ENCODE data around the gene SMCP. TPM values are rescaled to one million over a fixed set of nuclear protein-coding genes. Genes with fewer than 3 reads are reported as not detected.

The SMCP gene
- polyA plus RNA-seq, 2 of the 4 experiments (the other 2 are of a cell fraction), result not detected

DNA sequence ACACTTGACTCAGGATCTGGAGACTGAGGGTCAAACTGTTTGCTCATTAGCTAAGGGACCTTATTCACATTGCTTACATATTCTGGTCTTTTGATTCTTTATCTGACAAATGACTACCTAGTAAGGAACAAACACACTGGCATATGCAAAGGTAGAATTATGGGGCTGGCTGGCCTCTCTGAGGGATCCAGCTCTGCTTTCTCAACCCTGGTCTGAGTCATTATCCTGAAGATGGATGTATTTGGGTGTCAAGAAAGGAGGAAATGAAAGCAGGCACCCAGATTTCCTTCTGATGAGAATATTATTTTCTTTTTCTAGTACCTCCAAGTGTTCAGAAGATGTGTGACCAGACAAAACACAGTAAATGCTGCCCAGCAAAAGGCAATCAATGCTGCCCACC, 6.0 kb downstream of the SMCP start (continued):
- TF ChIP-seq ZC3H11A (IDR thresholded peaks at IDR 0.05), result no peak
- TF ChIP-seq NPAS2 (CRISPR knock-in tag; IDR thresholded peaks at IDR 0.05; ENCODE audit: borderline replicate concordance), result no peak
- TF ChIP-seq CHD2 (IDR thresholded peaks at IDR 0.05; ENCODE audit: low read length, partially characterized antibody), result no peak
- TF ChIP-seq RARB (CRISPR knock-in tag; IDR thresholded peaks at IDR 0.05), result no peak

GRCh38 chr1:152884506-152884905, 6.4 kb downstream of the SMCP start:
- WGBS (ENCODE audit: missing lambda C conversion rate), result 67% methylated on average over 1 of the region's 1 CpG
- no peak for DNase-seq (ENCODE audit: low read depth in 1 of 2, low spot score in 1 of 2)
- CTCF ChIA-PET, result interaction anchor here (0.6 to 1.6 kb wide), 2 partner anchors 9 to 231 kb away, joined by 3 to 4 read pairs; no protein-coding TSS in a partner anchor
- TF ChIP-seq RARB (CRISPR knock-in tag; IDR thresholded peaks at IDR 0.05) (no peak), RAD21 (conservative IDR thresholded peaks at IDR 0.05 in 1 of 2, IDR thresholded peaks at IDR 0.05 in 1 of 2) (no peak), HDAC2 (IDR thresholded peaks at IDR 0.05) (no peak), MYC (IDR thresholded peaks at IDR 0.05; ENCODE audit: borderline replicate concordance, low read length) (no peak)
- Histone ChIP-seq H3K9me3 (no peaks in the 10 kb centered on the region), H3K4me2 (no peak overlapping the region), H3K27ac (no peak overlapping the region), H3K4me1 (no peaks in the 10 kb centered on the region), H3K4me3 (no peak overlapping the region)
- FAIRE-seq, result no peak
- no peak for ATAC-seq
- POLR2A ChIA-PET, result no interaction called here

DNA sequence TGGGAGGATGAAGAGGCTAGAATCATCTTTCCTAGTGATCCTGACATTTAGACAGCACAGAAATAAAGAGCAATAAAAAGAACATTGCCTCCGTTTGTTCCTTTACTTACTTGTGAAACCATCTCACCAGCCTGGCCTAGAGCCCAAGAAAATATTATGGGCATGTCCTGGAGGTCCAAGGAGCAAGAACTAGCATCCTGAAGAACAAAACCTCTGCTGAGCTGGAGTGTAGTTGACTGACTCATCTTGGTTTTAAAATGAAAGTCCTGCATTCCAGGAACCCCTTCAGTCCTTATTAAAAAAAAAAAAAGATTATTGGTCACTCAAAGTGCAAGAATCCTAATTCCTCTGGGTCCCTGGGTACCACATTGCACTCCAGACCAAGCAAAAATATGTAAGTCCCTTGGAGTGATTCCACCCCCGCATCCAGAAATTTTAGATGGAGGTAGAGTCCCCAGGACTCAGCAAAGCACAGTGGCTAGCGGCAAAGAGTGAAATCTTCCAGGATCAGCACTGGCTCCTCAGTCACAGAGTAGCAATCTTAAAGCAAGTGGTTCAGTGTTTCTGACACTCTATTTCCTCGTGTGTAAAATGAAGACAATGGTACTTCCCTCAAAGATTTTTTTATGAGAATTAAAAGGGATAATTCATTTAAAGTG, 7.0 kb downstream of the SMCP start:
- no peak for TF ChIP-seq NPAS2 (CRISPR knock-in tag; IDR thresholded peaks at IDR 0.05; ENCODE audit: borderline replicate concordance)
- TF ChIP-seq CBX2 (IDR thresholded peaks at IDR 0.05; ENCODE audit: borderline replicate concordance, low read depth), result no peak
- no peak for TF ChIP-seq HEYL (CRISPR knock-in tag; IDR thresholded peaks at IDR 0.05)
- TF ChIP-seq EHMT2 (IDR thresholded peaks at IDR 0.05; ENCODE audit: low read depth), result no peak
- TF ChIP-seq RARB (CRISPR knock-in tag; IDR thresholded peaks at IDR 0.05), result no peak
- no peak for TF ChIP-seq RAD21 (conservative IDR thresholded peaks at IDR 0.05 in 1 of 2, IDR thresholded peaks at IDR 0.05 in 1 of 2)
- TF ChIP-seq CBX8 (IDR thresholded peaks at IDR 0.05), result no peak
- TF ChIP-seq ZNF302 (CRISPR knock-in tag; IDR thresholded peaks at IDR 0.05), result no peak
- TF ChIP-seq MYC (IDR thresholded peaks at IDR 0.05; ENCODE audit: borderline replicate concordance, low read length), result no peak
- H3K4me1 ChIP-seq, result no peaks in the 10 kb centered on the region
- WGBS (ENCODE audit: missing lambda C conversion rate), result 22% methylated on average over 4 of the region's 4 CpGs
- H3K9me3 ChIP-seq, result no peaks in the 10 kb centered on the region
- H3K4me3 ChIP-seq, result no peak overlapping the region
- DNase-seq (ENCODE audit: low read depth in 1 of 2, low spot score in 1 of 2) (no peak), FAIRE-seq (no peak), ATAC-seq (no peak)
- POLR2A ChIA-PET, result no interaction called here
- H3K4me2 ChIP-seq, result no peak overlapping the region
- no peak overlapping the region for H3K27ac ChIP-seq
- CTCF ChIA-PET, result interaction anchor here (0.6 to 1.6 kb wide), 2 partner anchors 9 to 231 kb away, joined by 3 to 4 read pairs; no protein-coding TSS in a partner anchor

DNA sequence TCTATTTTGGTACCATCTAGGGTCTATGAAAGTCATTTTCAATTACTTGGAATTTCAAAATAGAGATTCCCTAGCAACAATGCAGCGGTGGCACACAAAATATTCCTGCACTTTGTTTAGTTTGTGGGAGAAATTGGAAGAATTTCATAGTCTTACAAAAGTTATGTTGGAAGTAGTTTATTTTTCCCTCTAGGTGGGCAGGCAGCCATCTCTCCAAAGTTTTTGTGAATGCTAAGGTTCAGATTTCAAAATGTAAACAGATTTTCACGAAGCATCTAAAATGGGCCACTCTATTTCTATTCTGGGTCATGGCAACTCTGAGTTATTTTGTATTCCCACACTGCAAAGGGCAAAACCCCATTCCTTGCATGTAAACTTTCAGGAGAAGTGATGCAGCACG, 8.0 kb downstream of the SMCP start:
- TF ChIP-seq SMC3 (IDR thresholded peaks at IDR 0.05) (no peak), ZSCAN20 (CRISPR knock-in tag; IDR thresholded peaks at IDR 0.05) (no peak), E2F6 (IDR thresholded peaks at IDR 0.05; ENCODE audit: borderline replicate concordance, low read depth) (no peak), MAZ (IDR thresholded peaks at IDR 0.05; ENCODE audit: borderline replicate concordance, low read depth, low read length) (no peak), ESRRA (IDR thresholded peaks at IDR 0.05; ENCODE audit: borderline replicate concordance, low read length) (no peak), MAFK (IDR thresholded peaks at IDR 0.05; ENCODE audit: partially characterized antibody) (no peak), NFE2L2 (conservative IDR thresholded peaks at IDR 0.05; ENCODE audit: low read length) (no peak), MYC (IDR thresholded peaks at IDR 0.05; ENCODE audit: borderline replicate concordance, low read length) (no peak), CHD4 (IDR thresholded peaks at IDR 0.05; ENCODE audit: borderline replicate concordance) (no peak), ZNF302 (CRISPR knock-in tag; IDR thresholded peaks at IDR 0.05) (no peak), ZC3H11A (IDR thresholded peaks at IDR 0.05) (no peak), RNF2 (IDR thresholded peaks at IDR 0.05; ENCODE audit: borderline replicate concordance, low read depth) (no peak), JUNB (IDR thresholded peaks at IDR 0.05) (no peak), EHMT2 (IDR thresholded peaks at IDR 0.05; ENCODE audit: low read depth) (no peak), FOSL2 (IDR thresholded peaks at IDR 0.05) (no peak), FOSL2 (CRISPR knock-in tag; IDR thresholded peaks at IDR 0.05) (no peak), ZFP36 (IDR thresholded peaks at IDR 0.05; ENCODE audit: borderline replicate concordance, partially characterized antibody) (no peak)
- TF ChIP-seq, protein P1, sequence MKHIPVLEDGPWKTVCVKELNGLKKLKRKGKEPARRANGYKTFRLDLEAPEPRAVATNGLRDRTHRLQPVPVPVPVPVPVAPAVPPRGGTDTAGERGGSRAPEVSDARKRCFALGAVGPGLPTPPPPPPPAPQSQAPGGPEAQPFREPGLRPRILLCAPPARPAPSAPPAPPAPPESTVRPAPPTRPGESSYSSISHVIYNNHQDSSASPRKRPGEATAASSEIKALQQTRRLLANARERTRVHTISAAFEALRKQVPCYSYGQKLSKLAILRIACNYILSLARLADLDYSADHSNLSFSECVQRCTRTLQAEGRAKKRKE (CRISPR knock-in tag; IDR thresholded peaks at IDR 0.05; ENCODE audit: low read depth), result no peak
- TF ChIP-seq, protein P2, sequence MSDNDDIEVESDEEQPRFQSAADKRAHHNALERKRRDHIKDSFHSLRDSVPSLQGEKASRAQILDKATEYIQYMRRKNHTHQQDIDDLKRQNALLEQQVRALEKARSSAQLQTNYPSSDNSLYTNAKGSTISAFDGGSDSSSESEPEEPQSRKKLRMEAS (IDR thresholded peaks at IDR 0.05), result no peak
- ATAC-seq (no peak), FAIRE-seq (no peak), DNase-seq (ENCODE audit: low read depth in 1 of 2, low spot score in 1 of 2) (no peak)
- POLR2A ChIA-PET, result no interaction called here
- no peak overlapping the region for H3K4me2 ChIP-seq
- H3K4me3 ChIP-seq, result no peak overlapping the region
- H3K9me3 ChIP-seq, result no peaks in the 10 kb centered on the region
- 3% methylated on average over 3 of the region's 3 CpGs for WGBS (ENCODE audit: missing lambda C conversion rate)
- H3K27ac ChIP-seq, result no peak overlapping the region
- H3K4me1 ChIP-seq, result no peaks in the 10 kb centered on the region
- CTCF ChIA-PET, result no interaction called here

Data from A549 (cell line).